CD4-positive, alpha-beta T cell treated with Interleukin-21 for 1 hour (primary cell): ENCODE measurements around the gene DPP8.
"Not testable (repeated sequence)": the region's sequence is repeated elsewhere in the genome, so short reads cannot be mapped to it uniquely, and the experiment has no call there.

Experiments
- DNase-seq: peaks from one replicate; pipeline ENCODE4 v3.0.0-alpha.2; 2020

DPP8 gene

GRCh38 chr15:65516997-65517865 is at the start of gene DPP8:
DPP8 (minus strand) TSS chr15:65517689; CDS start chr15:65512553, 5,136 bp downstream.
- peak; percentile 95 for DNase-seq

GRCh38 chr15:65561934-65562333 is 44.4 kb upstream of the DPP8 start:
- no peak for DNase-seq

GRCh38 chr15:65559941-65560340 is 42.5 kb upstream of the DPP8 start:
- DNase-seq, result no peak

DNA sequence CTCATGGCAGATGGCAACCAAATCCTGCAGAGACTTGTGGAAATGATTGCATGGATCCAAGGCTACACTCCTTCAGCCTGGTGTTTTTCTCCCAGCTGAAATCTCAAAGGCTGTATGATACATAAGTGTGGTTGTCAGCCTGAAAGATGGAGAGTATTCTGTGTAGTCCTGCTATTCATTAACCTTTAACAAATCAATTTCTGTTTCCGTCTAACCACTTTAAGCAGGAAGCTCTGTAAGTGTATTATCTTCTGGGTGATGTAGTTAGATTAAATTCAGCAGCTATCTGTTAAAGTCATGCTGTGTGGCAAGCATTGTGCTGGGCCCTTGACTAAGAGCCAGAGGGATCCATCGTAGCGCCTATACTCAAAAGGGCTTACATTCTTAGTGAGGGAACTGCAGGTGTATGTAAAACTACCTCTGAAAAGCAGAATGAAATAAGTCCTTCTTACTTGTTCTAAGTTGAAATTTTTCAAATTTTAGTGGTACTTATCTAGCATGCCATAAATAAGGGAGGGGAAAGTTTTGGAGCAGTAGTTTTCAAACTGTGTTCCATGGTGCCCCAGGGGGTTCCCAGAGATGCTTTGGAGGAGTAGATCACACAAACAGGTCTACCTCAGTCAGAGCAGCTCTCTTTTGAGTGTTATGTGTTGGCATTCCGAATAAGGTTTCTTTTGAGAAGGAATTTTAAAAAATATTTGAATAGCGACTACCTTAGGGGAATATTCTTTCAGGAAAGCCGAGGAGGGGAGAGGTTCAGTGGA is 41.7 kb upstream of the DPP8 start:
- no peak for DNase-seq

DNA sequence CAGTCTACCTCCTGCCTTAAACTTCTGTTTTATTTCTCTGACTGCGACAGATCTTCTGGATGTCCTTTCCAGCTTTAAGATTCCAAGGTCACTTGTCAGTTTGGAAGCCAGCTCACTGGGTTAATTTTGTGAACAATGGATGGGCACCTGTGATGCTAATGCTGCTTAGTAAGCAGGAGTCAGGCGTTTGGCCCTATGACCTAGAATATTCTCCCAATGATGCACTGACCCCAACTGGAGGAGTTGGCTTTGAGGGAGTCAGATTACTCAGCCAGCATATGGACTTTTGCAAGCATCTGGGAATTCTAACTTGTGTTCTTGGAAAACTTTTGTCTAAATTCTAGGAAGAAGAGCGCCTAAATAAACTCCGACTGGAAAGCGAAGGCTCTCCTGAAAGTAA is 40.8 kb upstream of the DPP8 start:
- no peak for DNase-seq

DNA sequence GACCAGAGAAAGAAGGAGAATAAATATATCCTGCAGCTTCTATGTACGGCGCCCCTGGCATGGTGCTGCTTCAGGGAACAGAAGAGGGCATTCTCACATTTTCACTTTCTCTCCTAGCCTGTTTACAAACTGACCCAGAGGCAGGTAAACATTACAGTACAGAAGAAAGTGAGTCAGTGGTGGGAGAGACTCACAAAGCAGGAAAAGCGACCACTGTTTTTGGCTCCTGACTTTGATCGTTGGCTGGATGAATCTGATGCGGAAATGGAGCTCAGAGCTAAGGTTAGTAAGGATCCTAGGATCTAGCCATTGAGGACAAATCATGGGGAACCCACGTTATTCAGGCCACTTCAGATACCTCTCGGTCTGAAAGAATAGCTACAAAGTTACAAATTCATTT is 39.1 kb upstream of the DPP8 start:
- DNase-seq, result no peak

GRCh38 chr15:65553691-65554090 is 36.2 kb upstream of the DPP8 start:
- no peak for DNase-seq

- DNase-seq, result not testable (repeated sequence)
Measured at GRCh38 chr15:65552851-65553250, 35.4 kb upstream of the DPP8 start.

DNA sequence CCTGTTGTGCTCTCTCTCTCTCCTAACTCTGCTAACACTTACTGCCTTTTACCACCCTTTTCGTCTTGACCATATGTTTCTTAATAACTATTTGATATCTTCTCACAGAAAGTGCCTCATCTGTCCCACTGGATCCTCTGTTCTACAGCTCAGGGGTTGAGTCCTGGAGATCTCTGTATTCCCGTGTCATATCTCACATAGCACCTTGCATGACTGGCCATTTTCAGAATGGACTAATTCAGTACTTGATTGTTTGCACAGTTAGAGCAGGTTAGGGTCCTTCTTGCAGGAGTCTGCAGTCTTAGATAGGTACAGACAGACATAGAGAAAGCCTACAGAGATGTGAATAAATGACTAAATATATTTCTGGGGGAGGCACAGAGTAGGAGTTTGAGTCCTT is 33.7 kb upstream of the DPP8 start:
- DNase-seq, result no peak

GRCh38 chr15:65550681-65551098 is 33.2 kb upstream of the DPP8 start:
- no peak for DNase-seq

- not testable (repeated sequence) for DNase-seq
Measured at GRCh38 chr15:65549288-65549687, 31.8 kb upstream of the DPP8 start.

DNA sequence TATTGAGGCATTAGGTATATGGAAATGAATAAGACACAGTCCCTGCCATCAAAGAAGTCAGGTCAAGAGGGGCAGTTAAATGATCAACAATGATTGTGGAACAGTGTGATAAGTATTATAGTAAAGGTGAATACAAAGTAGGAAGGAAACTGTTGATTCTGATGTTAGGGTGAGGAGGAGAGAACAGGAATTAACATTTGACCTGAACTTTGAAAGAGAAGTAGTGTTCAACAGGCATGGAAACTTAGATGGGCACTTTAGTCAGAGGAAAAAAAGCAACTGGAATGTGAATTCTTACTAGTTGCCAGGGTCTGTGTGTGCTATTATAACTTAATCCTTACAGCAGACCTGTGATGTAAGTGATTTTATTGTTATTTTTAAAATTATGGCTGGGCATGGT is 30.4 kb upstream of the DPP8 start:
- DNase-seq, result no peak

DNA sequence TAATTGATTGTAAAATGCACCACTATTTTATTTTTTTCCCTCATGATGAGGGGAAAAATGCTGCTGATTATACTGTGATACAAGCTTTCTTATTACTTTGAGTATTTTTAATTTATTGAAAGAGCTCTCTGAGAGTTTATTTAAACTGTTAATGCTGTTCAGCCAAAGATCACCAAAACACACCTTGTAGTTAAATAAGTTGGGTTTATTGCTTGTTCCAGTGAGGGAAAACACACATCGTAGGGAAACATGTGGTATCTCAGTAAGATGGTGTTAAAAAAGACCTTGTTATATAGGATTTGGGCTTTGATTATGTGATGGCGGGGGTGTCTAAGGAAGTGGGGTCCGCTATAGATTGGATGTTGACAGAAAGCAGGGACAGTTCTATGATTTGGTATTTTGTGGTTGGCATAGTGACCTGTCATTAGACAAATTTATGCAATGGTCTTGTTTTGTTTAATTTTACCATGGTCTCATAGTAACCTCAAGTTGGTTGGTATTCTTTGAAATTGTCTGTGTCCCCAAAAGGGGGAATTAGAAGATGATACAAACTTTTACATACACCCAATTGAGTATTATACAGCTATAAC is 23.8 kb upstream of the DPP8 start:
- no peak for DNase-seq

- DNase-seq, result no peak
Measured at GRCh38 chr15:65540314-65540713, 22.8 kb upstream of the DPP8 start.

DNA sequence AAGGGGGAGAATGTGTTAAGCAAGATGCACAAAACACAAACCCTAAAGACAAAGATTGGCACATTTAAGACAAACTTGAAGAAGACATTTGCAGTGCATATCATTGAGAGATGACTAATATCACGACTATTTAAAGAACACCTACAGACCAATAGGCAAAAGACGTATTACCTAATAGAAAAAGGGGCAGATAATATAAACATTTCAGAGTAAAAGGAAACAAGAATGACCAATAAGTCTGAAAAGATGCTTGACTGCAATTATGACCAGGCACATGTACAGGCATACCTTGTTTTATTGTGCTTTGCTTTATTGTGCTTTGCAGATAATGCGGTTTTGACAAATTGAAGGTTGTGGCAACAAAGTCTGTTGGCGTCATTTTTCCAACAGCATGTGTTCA is 17.7 kb upstream of the DPP8 start:
- DNase-seq, result no peak

DNA sequence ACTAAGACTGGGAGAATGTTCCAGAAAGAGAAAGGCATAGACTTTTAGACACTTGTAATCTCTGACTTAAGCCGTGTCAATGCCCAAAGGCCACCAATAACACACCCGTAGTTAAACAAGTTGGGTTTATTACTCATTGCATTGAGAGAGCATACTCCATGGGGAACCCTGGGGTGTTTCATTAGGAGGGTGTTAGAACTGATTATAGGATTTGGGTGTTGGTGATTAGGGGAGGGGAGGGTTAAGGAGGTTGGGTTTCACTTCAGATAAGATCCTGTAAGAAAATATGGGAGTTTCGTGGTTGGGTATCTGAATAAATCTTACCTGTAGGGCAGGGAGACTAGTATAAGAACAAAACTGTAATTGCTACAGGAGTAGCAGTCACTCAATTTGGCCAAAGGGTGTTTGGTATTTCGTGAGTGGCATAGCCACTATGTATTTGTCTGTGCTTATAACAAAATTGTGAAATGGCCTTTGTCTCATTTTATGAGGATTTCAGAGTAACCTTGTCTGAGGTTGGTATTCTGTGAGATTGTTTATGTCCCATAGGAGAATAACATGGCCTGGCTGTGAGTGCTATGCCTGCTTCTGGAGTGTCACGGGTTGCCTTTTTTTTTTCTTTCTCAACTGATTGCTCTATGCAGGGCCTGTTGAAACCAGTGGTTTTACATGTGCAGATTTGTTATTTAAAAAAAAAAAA is 15.7 kb upstream of the DPP8 start:
- no peak for DNase-seq

GRCh38 chr15:65532738-65533051 is 15.2 kb upstream of the DPP8 start:
- DNase-seq, result no peak

DNA sequence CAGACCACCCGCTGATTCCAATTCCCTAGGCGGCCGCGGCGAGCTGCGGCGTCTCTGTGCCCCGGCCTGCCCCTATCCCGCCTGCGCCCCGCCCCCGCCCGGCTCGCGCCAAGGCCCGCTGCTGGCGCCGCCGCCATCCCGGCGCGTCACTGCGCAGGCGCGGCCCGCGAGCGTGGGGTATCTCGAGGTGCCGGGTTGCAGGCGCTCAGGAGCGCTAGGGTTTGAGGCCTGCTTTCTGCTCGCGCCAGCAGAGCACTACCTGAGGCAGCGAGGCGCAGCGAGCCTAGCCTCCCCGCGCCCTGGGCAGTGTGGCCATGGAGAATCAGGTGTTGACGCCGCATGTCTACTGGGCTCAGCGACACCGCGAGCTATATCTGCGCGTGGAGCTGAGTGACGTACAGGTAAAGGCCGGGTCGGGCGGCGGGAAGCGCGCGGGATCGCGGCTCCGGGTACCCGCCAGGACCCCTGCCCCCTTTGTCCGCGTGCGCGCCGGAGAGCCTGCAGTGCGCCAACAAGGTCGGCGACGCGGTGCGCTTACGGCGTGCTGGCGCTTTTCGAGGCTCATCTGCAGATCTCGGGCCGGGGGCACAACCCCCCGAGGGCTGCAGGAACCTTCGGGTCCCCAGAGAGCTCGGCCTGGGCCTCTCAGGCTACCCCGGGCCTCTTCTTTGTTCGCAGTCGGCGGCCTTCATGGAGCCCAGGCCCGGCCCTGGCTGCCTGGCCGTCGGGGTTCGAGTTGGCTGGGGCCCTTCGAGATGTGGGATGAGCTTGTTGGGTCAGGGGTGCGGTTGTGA is 13.0 kb upstream of the DPP8 start, which contains the start of gene HACD3:
HACD3 (plus strand) TSS at position 146 of the 794 bp plus-strand sequence; CDS start at position 315, 169 bp downstream.
- DNase-seq, result peak; percentile 88

- no peak for DNase-seq
Measured at GRCh38 chr15:65529762-65530317, 12.4 kb upstream of the DPP8 start.

- DNase-seq, result no peak
Measured at GRCh38 chr15:65528461-65529060, 11.1 kb upstream of the DPP8 start.

DNA sequence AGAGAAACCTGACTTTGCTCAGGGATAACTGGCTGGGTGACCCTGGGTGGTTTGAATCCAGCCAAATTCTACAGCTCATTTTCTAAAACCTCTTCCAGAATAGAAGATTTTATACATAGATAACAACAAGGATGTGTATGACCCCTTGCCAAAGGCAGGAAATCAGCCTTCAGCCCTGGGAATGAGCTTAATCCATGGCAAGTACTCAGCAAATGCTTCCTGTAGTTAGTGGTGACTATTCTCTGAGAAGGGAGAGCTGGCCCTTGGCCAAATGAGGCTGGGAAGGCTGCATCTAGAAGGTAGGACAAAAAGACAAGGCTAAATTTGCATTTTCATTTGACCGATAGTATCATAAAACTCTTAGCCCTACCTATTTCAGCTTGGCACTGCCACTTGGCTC is 8.1 kb upstream of the DPP8 start:
- DNase-seq, result no peak

GRCh38 chr15:65524226-65524625 is 6.7 kb upstream of the DPP8 start:
- DNase-seq, result no peak
